Fibroblast of skin of left biceps (primary cell): ENCODE data around the gene LRRC55.
"Not testable (repeated sequence)": the region's sequence is repeated elsewhere in the genome, so short reads cannot be mapped to it uniquely, and the experiment has no call there.

Experiments used
- DNase-seq, 2 experiments: peaks; one replicate each; pipeline ENCODE4 v3.0.0-alpha.2; 2013; ENCODE audit warnings: low read depth in 2 of 2

LRRC55 gene

DNA sequence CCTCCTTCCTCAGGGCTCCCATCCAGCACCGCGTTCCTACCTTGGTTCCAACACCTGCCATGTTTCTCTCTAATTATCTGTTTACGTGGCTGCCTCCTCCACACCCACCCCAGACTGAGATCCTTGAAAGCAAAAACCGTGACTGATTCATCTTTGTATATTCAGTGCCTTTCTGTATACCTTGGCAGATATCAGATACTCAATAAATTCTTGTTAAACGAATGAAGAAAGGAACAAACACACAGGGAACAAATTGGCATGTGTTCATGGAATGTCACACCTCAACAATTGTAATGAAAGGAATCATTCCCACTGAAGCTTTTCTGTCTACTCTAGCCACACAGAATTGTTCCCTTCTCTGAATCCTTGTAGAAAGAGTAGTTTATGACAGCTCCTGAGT, 20.4 kb upstream of the LRRC55 start:
- no peak for DNase-seq

DNA sequence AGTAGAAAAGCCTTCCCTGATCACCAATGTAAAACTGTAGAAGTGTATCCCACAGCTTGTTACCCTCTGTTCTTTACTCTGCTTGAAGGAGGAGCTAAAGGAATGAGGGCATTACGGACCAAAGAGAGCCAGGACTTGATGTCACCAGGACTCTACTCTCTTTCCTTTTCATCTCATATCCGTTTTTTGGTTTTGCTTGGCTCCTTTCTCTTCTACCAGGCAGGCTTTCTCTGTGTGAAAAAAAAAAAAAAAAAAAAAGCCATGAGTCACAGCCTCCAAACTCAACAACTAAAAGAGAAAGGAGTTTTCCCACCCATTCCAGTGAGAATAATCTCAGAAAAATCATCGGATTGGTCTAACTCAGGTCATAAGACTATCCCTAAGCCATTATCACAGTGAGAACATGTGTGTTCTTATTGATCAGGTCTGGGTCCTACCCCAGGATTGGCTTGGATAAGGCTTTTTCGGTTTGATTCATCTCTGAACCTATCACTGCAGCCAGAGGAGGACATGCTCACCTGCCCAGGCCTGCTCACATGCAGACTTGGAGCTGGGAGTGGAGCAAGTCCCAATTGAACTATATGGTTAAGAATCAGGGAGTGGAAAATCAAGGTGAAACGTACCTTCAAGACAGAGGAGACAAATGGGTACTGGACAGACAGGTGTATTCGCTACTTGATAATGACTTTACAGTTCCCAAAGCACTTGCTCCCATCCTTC, 19.4 kb upstream of the LRRC55 start:
- DNase-seq = no peak

DNA sequence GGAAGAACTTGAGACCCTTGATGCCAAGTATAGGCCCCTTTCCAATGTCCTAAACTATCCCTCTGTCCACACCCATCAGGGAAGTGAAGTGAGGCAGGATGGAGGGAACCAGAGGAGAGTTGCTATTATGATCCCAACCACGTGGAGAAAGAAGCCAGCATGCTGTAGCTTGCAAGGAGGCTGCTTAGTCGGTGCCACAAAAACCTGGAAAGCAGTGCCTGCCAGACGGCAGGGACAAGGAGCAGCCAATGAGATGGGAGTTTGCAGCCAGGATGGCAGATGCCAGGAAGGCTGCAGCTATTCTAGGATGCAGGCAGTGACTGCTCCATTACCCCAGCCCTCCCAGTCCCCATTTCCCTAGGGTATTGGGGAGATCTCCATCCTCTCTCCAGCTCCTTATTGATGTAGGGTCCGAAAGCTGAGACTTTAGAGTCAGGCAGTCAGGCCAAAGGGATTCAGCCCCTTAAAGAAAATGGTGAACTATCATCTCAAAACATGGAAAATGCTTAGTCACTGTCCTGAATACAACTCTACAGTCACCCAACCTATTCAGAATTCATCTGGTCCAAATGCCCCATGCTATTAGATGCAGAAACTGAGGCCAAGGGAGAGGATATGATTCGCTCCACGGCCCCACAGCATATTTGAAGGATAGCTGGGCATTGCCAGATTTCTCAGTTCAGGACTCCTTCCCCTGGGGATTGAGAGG, 18.4 kb upstream of the LRRC55 start:
- DNase-seq = no peak

DNA sequence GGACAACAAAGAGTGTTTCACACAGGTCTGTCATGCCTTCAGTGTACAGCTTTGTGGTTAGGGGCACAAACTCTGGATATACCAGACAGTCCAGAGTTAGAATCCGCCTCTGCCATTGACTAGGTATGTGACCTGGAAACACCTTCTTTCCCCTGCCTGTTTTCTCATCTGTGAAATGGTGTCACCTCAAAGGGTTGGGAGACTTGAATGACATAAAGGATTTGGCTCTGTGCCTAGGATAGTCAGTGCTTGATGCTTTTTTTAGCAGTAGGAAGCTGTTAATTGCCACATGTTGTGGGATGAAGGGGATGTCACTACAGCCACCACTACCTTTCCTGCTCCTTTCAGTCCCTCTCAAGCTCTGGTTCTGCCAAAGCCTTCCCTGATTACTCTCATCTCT, 17.4 kb upstream of the LRRC55 start:
- DNase-seq = no peak

DNA sequence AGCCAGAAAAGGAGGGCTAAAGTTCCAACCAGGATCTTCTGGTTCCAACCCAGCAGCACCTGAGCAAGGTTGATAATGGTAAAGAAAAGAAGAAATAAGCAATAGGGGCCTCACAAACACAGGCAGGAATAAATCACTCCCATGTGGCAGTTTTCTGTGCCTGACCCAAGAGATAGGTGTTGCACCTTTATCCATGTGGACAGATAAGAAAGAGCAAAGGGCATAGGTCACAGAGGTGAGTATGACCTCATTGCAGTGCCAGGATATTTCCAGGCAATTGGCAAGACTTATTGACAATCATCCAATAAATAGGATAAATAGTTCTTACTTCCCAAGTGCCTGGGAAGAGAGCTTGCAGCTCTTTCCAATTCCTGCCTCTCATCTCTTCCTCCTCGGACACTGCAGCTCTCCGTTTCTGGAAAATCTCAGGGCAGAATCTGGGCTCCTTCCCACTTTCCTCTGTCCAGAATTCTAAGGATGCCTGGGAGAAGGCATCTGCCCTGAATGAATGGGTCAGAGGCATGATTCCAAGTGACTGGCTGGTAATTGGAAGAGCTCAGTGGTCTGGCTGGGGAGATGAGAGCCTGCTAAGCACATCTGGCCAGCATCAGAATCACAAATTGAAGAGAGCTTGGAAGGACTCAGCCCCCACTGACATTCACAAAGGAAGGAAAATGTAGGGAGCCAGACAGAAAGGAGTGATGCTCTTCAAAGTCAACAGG, 14.5 kb upstream of the LRRC55 start:
- no peak for DNase-seq

DNA sequence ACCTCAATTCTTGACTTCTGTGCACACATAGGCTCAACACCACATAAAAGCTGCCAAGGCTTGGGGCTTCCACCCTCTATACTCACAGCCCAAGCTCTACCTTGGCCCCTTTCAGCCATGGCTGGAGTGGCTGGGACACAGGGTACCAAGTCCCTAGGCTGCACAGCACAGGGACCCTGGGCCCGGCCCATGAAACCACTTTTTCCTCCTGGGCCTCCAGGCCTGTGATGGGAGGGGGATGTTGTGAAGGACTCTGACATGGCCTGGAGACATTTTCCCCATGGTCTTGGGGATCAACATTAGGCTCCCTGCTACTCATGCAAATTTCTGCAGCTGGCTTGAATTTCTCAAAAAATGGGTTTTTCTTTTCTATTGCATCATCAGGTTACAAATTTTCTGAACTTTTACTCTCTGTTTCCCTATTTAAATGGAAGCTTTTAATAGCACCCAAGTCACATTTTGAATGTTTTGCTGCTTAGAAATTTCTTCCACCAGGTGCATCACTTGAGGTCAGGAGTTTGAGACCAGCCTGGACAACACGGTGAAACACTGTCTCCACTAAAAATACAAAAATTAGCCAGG, 11.9 kb upstream of the LRRC55 start:
- DNase-seq = not testable (repeated sequence)

DNA sequence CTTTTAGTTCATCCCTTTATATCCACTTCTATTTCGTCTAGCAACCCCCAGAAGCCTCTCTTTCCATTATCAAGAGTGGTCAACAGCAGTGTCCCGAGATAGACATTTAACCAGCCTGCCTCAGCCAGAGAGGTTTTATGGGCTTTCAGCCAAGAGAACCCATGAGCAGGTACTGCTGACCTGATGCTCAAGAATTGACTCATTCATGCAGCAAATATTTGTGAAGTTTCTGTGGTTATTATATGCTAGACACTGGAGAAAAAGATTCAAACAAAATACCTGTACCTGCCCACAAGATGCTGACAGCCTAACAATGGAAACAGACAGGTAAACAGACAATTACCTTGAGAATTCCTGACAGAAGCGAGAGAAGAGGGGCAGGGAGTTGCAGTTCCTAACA, 9.7 kb upstream of the LRRC55 start:
- DNase-seq = no peak

DNA sequence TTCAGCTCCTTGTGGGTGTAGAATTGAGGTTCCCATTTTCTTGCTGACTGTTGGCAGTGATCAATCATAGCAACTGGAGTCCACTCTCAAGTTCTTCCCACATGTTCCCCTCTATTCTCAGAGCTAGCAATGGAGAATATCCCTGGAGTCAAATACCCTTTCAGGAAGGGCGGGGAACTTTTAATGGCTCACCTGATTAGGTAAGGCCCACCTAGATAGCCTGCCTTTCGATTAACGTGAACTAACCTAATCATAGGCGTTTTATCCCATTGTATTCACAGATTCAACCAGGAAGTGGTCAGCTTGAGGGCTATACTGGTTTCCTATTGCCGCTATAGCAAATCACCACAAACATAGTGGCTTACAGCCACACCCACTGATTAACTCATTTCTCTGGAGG, 7.1 kb upstream of the LRRC55 start:
- DNase-seq = no peak

DNA sequence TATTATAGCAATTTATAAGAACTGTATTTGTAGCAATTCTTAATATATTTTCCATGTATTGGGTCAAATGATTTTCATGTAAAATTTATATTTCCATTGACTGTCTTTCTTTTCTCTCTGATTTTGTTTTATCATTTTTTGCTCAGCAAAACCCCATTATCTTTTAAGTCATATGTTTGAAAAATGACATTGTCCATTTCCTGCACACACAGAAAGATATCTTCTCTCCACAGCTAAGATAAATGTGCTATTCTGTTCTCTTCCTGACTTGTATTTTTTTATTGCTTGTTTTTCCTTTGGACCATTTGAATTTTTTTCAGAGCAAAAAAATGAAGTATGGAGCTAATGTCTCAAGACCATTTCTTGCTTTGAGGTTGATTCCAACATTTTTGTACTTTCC, 6.3 kb upstream of the LRRC55 start:
- no peak for DNase-seq

DNA sequence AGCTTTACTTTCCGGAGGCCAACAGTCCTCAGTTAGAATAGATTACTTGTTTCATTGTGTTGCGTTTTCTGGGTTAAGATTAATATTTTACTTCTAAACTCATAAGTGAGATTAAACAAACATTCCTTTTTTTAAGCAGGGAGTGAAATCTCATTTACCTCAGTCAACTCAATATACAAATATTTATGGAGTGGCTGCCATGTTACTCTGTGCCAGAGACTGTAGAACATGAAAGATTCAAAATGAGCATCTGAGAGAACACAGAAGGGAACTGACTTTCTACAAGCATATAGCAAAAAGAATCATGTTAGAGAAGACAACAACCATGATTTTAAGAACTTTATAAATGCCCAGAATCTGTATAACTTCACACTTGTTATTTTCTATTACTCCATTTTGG, 3.4 kb upstream of the LRRC55 start:
- DNase-seq = no peak

DNA sequence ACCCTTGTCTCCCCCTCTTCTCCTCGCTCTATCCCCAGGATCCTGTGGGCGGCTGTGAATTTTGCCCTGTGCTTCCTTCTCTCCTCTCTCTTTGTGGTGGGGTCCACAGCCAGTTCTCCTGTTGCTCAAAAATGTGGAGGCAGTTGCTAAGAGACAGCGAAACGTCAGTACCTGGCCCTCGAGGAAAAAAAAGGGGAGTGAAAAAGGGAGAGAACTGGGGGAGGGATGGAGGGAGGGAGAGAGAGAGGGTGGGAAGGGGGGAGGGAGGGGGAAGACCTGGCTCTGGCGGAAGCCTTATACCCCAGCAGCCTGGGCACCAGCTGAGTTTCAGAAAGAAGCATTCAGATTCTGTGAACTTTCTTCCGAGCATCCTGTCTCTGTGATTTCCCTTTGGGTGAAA, 2.1 kb upstream of the LRRC55 start:
- no peak for DNase-seq

DNA sequence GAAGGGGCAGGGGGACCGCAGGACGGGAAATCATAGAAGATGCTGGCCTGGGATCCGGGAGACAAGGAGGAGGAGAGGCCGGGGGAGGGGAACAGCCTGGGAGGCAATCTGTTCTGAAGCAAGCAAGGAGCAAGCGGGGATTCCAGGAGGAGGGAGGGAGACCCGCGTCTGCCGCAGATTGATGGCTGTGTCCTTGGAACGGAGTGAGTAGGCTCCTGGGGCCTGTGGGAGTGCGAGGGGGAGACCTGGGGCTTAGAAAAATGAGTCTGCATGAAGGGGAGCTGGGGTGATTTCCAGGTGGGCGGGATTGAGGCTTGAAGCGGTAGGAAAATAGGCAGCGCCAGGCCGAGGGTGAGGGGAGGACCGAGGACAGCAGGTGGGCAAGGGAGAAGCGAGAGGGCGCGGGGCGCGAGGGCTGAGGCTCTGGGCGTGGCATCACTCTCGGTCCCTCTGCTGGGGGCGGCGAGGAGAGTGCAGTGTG, 1.6 kb upstream of the LRRC55 start:
- no peak for DNase-seq

DNA sequence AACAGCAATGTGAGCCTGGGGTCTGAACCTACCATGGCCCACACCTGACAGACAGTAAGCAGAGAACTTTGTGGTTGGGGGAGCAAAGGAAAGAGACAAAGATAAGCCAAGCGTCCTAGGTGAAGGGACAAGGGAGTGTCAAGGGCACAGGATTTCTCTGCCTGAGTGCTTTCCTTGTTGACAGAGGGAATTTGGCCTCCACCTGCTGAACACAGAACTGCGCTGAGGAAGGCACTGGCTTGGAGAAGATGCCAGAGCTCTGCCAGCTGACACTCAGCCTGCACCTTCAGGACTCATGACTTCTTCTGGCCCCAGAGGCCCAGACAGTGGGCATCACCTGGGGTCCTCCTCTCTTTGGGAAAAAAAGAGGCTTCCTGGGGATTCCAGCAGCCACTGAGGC, 789 bp upstream of the LRRC55 start:
- no peak for DNase-seq

DNA sequence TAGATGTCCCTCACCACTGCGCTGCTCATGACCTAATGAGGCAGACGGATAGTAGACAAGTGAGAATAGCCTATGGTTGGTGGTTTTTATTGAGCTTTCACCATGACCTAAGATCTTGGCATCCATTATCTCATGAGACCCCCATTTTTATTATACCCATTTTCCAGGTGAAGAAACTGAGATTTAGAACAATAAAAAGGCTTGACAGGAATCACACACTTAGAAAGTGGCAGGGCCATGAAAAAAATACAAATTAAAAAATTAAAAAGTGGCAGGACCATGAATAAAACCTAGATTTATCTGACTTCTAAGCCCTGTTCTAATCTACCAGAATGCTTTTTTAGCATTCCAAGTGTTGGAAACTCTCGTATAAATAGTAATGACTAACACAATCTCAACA, 1.1 kb downstream of the LRRC55 start:
- no peak for DNase-seq

DNA sequence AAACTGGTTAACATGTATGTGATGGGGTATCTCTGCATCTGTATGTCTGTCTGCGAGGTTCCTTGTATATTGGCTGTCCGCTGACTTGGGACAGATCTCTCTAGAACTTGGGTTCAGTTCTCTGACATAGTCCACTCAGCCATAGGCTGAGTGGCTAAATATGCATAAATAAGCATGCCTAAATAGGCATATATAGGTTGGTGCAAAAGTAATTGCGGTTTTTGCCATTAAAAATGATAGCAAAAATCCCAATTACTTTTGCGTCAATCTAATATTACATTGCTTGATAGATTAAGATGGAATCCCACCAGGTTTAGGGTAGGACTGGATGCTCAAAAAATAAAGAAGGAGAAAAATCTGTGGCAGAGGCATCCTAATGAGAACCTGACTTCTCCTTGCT, 8.8 kb downstream of the LRRC55 start:
- no peak for DNase-seq

DNA sequence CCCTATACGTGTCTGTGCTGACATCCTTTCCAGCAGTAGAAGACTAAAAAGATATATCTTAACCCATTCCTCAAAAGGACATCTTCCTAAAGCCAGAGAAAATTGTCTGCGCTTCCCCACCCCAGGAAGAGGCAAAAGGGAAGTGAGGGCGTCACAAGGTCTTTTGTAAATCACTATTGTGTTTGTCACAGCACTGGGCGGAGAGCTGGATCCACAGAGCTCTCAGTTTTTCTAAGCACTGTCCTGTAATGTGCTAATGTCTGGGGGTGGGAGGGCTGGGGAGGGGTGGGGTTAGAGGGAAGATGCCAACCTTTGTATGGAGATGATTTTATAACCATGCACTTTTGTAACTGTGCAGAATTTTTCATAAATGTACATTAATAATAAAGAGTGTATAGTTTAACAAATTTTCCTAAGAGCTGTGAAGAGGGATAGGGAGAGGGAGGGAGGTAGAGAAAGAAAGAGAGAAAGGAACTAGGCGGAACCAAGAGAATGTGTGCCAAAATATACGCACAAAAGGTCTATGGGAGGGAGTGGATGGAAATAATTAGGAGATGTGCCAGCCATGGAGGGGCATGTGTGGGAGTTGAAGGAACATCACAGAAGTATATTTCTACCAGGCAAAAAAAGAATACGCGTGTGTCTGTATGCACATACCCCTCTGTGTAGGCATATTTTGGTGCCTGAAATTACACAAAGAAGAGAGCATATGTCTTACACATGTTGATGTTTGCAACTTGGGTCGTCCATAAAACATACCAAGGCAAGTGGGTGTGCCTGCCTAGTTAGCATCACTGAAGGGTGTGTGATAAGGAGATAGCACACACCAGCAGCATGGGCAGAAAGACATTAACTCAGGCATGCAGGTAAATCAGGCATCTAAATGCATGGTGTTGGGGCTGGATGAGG, 9.8 kb downstream of the LRRC55 start:
- DNase-seq = no peak

DNA sequence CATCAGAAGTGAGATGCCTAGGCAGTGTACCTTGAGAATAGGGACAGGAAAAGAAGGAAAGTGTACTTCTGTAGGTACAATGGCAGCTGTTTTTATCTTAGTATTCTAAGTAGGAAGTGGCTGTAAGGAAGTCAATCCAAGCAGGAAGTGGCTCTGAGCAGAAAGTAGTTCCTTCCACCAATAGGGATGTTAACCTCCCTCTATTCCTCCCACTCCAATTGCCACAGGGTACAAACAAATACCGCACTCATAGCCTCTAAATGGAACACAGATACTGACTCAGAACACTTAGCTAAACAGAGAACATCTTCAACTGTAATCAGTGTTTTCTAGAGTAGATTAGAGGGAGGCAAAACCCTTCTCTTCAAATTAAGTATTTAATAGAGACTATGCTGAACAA, 10.6 kb downstream of the LRRC55 start:
- DNase-seq = no peak

DNA sequence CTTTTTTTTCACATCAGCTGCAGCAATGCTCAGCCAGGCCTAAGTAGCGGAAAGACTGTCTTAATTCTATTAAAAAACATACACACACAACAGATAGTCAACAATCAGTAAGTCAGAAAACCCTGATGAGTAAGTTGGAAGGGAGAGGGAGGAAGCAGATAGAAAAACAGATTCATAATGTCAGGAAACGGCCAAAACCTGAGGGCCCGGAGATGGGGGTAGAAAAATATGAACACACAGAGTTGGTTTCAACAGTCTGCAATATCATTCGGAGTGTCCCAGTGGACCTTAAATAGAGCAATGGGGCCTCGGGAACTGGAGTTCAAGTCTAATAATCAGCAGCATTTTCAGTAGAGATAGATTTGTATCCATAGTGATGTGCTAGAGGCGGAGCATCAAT, 14.8 kb downstream of the LRRC55 start:
- no peak for DNase-seq

DNA sequence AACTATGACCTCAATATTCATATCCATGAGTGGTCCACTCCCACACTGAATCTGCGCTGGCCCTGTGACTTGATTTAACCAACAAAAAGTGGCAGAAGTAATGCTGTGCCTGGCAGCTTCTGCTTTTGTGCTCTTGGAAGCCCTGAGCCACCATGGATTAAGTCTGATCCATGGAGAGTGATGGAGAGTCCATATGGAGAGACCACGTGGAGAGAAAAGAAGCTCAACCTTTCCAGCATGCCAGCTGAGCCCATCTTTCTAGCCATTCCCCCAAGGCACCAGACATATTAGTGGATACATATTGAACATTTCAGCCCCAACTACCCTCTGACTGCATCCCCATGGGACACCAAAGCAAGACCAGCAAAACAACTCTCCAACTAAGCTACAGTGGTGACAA, 16.0 kb downstream of the LRRC55 start:
- no peak for DNase-seq

DNA sequence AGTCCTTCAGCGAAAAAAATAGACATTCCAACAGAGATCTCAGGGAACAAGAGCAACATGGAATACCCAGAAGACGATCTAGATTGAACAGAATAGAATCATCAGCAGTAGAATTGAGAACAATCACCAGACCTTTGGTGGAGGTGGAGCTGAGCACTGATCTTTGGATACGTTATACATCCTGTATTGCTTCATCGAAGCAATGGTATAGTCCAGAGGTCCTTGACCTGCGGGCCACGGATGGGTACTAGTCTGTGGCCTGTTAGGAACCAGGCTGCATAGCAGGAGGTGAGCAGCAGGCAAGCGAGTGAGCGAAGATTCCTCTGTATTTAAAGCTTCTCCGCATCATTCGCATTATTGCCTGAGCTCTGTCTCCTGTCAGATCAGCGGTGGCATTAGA, 17.6 kb downstream of the LRRC55 start:
- DNase-seq = no peak

DNA sequence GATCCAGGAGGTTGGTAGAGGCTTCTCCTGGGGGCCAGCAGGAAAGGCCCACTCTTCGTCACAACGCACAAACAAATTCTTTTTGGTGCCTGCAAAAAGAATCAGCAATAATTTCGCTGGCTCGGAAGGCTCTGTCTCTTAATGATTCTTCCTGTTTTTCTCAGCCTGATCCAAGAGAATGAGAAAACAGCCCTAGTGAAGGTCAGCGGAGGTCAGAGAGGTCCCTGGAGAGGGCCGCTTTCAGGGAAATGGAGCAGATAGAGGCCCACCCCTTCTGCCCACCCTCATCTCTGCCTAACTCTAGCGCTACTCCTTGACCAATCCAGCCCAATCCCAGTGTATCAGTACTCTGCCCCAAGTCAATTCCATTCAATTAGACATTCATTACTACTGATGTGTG, 19.2 kb downstream of the LRRC55 start:
- DNase-seq = no peak

DNA sequence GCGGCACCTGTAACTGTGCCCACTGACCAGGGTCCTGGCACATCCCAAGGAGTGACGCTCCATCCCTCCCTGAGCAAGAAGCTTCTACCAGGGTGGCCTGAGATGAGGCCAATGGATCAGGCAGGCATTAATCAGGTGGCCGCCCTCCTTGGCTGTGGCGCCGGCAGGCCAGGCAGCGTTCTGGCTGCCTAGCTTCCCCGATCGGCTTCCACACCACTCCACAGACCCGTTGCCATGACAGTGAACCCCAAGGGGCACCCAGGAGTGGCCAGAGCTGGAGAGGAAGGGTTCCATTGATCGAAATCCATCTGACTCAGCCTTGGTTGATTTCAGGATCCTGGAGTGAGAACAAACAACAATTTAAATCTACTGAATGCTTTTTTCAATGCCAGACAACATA, 20.5 kb downstream of the LRRC55 start:
- no peak for DNase-seq
